ENCODE data around the gene CAPN2.
"Not testable (repeated sequence)": the region's sequence is repeated elsewhere in the genome, so short reads cannot be mapped to it uniquely, and the experiment has no call there.

Gene CAPN2

GRCh38 chr1:223717123-223717522 is 4.8 kb downstream of the CAPN2 start:
- no peak for DNase-seq (ENCODE audit: low spot score)

GRCh38 chr1:223717695-223718363 is 5.5 kb downstream of the CAPN2 start:
- no peak for DNase-seq (ENCODE audit: low spot score)

- DNase-seq (ENCODE audit: low spot score): no peak
These were observed 6.5 kb downstream of the CAPN2 start for GRCh38 chr1:223718850-223719249.

- no peak for DNase-seq (ENCODE audit: low spot score)
These were observed 8.7 kb downstream of the CAPN2 start for GRCh38 chr1:223720971-223721591.

- DNase-seq (ENCODE audit: low spot score): no peak
These were observed 9.6 kb downstream of the CAPN2 start for GRCh38 chr1:223721658-223722607.

GRCh38 chr1:223723351-223723904 is 11.1 kb downstream of the CAPN2 start:
- DNase-seq (ENCODE audit: low spot score): no peak

- DNase-seq (ENCODE audit: low spot score): no peak
These were observed 12.0 kb downstream of the CAPN2 start for GRCh38 chr1:223724376-223724775.

- no peak for DNase-seq (ENCODE audit: low spot score)
These were observed 13.2 kb downstream of the CAPN2 start for GRCh38 chr1:223725578-223725977.

- DNase-seq (ENCODE audit: low spot score): no peak
These were observed 14.2 kb downstream of the CAPN2 start for GRCh38 chr1:223726380-223727001.

- no peak for DNase-seq (ENCODE audit: low spot score)
These were observed 15.2 kb downstream of the CAPN2 start for GRCh38 chr1:223727541-223727940.

- DNase-seq (ENCODE audit: low spot score): no peak
These were observed 17.6 kb downstream of the CAPN2 start for GRCh38 chr1:223729906-223730305.

- DNase-seq (ENCODE audit: low spot score): no peak
These were observed 18.3 kb downstream of the CAPN2 start for GRCh38 chr1:223730479-223731132.

GRCh38 chr1:223731133-223731770 is 18.9 kb downstream of the CAPN2 start:
- DNase-seq (ENCODE audit: low spot score): no peak

GRCh38 chr1:223732993-223733798 is 20.9 kb downstream of the CAPN2 start:
- DNase-seq (ENCODE audit: low spot score): no peak

- no peak for DNase-seq (ENCODE audit: low spot score)
These were observed 21.8 kb downstream of the CAPN2 start for GRCh38 chr1:223733898-223734852.

- not testable (repeated sequence) for DNase-seq (ENCODE audit: low spot score)
These were observed 24.3 kb downstream of the CAPN2 start for GRCh38 chr1:223736638-223737037.

- no peak for DNase-seq (ENCODE audit: low spot score)
These were observed 25.0 kb downstream of the CAPN2 start for GRCh38 chr1:223737342-223737741.

- DNase-seq (ENCODE audit: low spot score): no peak
These were observed 26.4 kb downstream of the CAPN2 start for GRCh38 chr1:223738465-223739365.

Measured in germinal center (tissue), 1 donor.